ENCODE measurements around the gene EXOG.

DNA sequence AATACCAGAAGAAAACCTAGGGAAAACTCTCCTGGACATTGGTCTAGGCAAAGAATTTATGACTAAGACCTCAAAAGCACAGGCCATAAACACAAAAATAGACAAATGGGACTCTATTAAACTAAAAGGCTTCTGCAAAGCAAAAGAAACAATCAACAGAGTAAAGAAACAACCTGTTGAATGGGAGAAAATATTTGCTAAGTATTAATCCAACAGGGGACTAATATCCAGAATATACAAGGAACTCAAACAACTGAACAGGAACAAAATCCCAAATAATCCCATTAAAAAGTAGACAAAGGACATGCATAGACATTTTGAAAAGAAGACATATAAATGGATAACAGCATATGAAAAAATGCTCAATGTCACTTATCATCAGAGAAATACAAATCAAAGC, 49.3 kb upstream of the EXOG start:
- TF ChIP-seq POLR2A (IDR thresholded peaks at IDR 0.05) (no peak), POLR2AphosphoS5 (IDR thresholded peaks at IDR 0.05) (no peak)
- TF ChIP-seq, protein P1, sequence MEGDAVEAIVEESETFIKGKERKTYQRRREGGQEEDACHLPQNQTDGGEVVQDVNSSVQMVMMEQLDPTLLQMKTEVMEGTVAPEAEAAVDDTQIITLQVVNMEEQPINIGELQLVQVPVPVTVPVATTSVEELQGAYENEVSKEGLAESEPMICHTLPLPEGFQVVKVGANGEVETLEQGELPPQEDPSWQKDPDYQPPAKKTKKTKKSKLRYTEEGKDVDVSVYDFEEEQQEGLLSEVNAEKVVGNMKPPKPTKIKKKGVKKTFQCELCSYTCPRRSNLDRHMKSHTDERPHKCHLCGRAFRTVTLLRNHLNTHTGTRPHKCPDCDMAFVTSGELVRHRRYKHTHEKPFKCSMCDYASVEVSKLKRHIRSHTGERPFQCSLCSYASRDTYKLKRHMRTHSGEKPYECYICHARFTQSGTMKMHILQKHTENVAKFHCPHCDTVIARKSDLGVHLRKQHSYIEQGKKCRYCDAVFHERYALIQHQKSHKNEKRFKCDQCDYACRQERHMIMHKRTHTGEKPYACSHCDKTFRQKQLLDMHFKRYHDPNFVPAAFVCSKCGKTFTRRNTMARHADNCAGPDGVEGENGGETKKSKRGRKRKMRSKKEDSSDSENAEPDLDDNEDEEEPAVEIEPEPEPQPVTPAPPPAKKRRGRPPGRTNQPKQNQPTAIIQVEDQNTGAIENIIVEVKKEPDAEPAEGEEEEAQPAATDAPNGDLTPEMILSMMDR (IDR thresholded peaks at IDR 0.05) = no peak

Data from prostate gland (tissue), 2 donors.